GM18867 (cell line): ENCODE results near the gene SMYD3.

Experiments used
- ATAC-seq: cut with Tn5 transposase; IDR thresholded peaks from one replicate; pipeline ENCODE4 v1.9.1; 2021; ENCODE audit warnings: mild to moderate bottlenecking, moderate library complexity; ENCODE audit not compliant: unreplicated experiment

Gene SMYD3

GRCh38 chr1:245862812-245863540 lies 644.1 kb downstream of the SMYD3 start:
- no peak for ATAC-seq

- no peak for ATAC-seq
Observed at GRCh38 chr1:245860657-245861544, 646.2 kb downstream of the SMYD3 start.

- no peak for ATAC-seq
Observed at GRCh38 chr1:245859493-245860114, 647.5 kb downstream of the SMYD3 start.

- ATAC-seq = no peak
Observed at GRCh38 chr1:245858722-245859492, 648.2 kb downstream of the SMYD3 start.

- ATAC-seq = no peak
Observed at GRCh38 chr1:245858022-245858721, 648.9 kb downstream of the SMYD3 start.

GRCh38 chr1:245856944-245857531 lies 650.0 kb downstream of the SMYD3 start:
- ATAC-seq = no peak

GRCh38 chr1:245855846-245856730 lies 651.0 kb downstream of the SMYD3 start:
- no peak for ATAC-seq

GRCh38 chr1:245853291-245853690 lies 653.8 kb downstream of the SMYD3 start:
- no peak for ATAC-seq

- no peak for ATAC-seq
Observed at GRCh38 chr1:245843101-245843500, 664.0 kb downstream of the SMYD3 start.

GRCh38 chr1:245842106-245842505 lies 665.0 kb downstream of the SMYD3 start:
- ATAC-seq = no peak

GRCh38 chr1:245840971-245841370 lies 666.1 kb downstream of the SMYD3 start:
- no peak for ATAC-seq

GRCh38 chr1:245837718-245838117 lies 669.4 kb downstream of the SMYD3 start:
- ATAC-seq = no peak

- no peak for ATAC-seq
Observed at GRCh38 chr1:245835386-245835785, 671.7 kb downstream of the SMYD3 start.

GRCh38 chr1:245834002-245834401 lies 673.1 kb downstream of the SMYD3 start:
- no peak for ATAC-seq

- no peak for ATAC-seq
Observed at GRCh38 chr1:245832771-245833527, 674.1 kb downstream of the SMYD3 start.

GRCh38 chr1:245831518-245831917 lies 675.6 kb downstream of the SMYD3 start:
- no peak for ATAC-seq

GRCh38 chr1:245829826-245830225 lies 677.3 kb downstream of the SMYD3 start:
- ATAC-seq = no peak

GRCh38 chr1:245829194-245829593 lies 677.9 kb downstream of the SMYD3 start:
- peak; percentile 44 for ATAC-seq
